ENCODE results near the gene SPDYE6. TPM values are rescaled to one million over a fixed set of nuclear protein-coding genes. Genes with fewer than 3 reads are reported as not detected.
"Not testable (repeated sequence)": the region's sequence is repeated elsewhere in the genome, so short reads cannot be mapped to it uniquely, and the experiment has no call there.

SPDYE6 gene
- total RNA-seq, 1 experiment from 2014 or later, result not detected

- DNase-seq (ENCODE audit: low spot score); in situ Hi-C loops (cut with HindIII; ENCODE audit: low sequenced_read_pairs): not testable (repeated sequence)
These were observed 13.8 kb upstream of the SPDYE6 start for GRCh38 chr7:102370038-102370437.

- in situ Hi-C loops (cut with HindIII; ENCODE audit: low sequenced_read_pairs); DNase-seq (ENCODE audit: low spot score): not testable (repeated sequence)
These were observed 9.1 kb upstream of the SPDYE6 start for GRCh38 chr7:102365390-102365789.

GRCh38 chr7:102364394-102364886 lies 8.2 kb upstream of the SPDYE6 start:
- in situ Hi-C loops (cut with HindIII; ENCODE audit: low sequenced_read_pairs); DNase-seq (ENCODE audit: low spot score): not testable (repeated sequence)

GRCh38 chr7:102363549-102364393 lies 7.5 kb upstream of the SPDYE6 start:
- in situ Hi-C loops (cut with HindIII; ENCODE audit: low sequenced_read_pairs), result not testable (repeated sequence)
- DNase-seq (ENCODE audit: low spot score), result peak; percentile 99

- DNase-seq (ENCODE audit: low spot score); in situ Hi-C loops (cut with HindIII; ENCODE audit: low sequenced_read_pairs): not testable (repeated sequence)
These were observed 9.3 kb downstream of the SPDYE6 start for GRCh38 chr7:102346983-102347382.

- in situ Hi-C loops (cut with HindIII; ENCODE audit: low sequenced_read_pairs), result not testable (repeated sequence)
- peak; percentile 35 for DNase-seq (ENCODE audit: low spot score)
These were observed 15.5 kb downstream of the SPDYE6 start for GRCh38 chr7:102340599-102341368.

- DNase-seq (ENCODE audit: low spot score); in situ Hi-C loops (cut with HindIII; ENCODE audit: low sequenced_read_pairs): not testable (repeated sequence)
These were observed 18.8 kb downstream of the SPDYE6 start for GRCh38 chr7:102337420-102337819.

- DNase-seq (ENCODE audit: low spot score); in situ Hi-C loops (cut with HindIII; ENCODE audit: low sequenced_read_pairs): not testable (repeated sequence)
These were observed 19.2 kb downstream of the SPDYE6 start for GRCh38 chr7:102337002-102337401.

- DNase-seq (ENCODE audit: low spot score); in situ Hi-C loops (cut with HindIII; ENCODE audit: low sequenced_read_pairs): not testable (repeated sequence)
These were observed 20.7 kb downstream of the SPDYE6 start for GRCh38 chr7:102335574-102335973.

GRCh38 chr7:102330666-102331460 lies 25.4 kb downstream of the SPDYE6 start:
- DNase-seq (ENCODE audit: low spot score); in situ Hi-C loops (cut with HindIII; ENCODE audit: low sequenced_read_pairs): not testable (repeated sequence)

GRCh38 chr7:102329366-102329765 lies 26.9 kb downstream of the SPDYE6 start:
- in situ Hi-C loops (cut with HindIII; ENCODE audit: low sequenced_read_pairs); DNase-seq (ENCODE audit: low spot score): not testable (repeated sequence)

GRCh38 chr7:102328863-102329262 lies 27.4 kb downstream of the SPDYE6 start:
- in situ Hi-C loops (cut with HindIII; ENCODE audit: low sequenced_read_pairs), result not testable (repeated sequence)

GRCh38 chr7:102327183-102327582 lies 29.1 kb downstream of the SPDYE6 start:
- DNase-seq (ENCODE audit: low spot score); in situ Hi-C loops (cut with HindIII; ENCODE audit: low sequenced_read_pairs): not testable (repeated sequence)

More at GRCh38 chr7:102328863-102329262, 27.4 kb downstream of the SPDYE6 start:
- not testable (repeated sequence) for DNase-seq (ENCODE audit: low spot score)

GRCh38 chr7:102326157-102326889 lies 29.9 kb downstream of the SPDYE6 start:
- no peak for DNase-seq (ENCODE audit: low spot score)
- in situ Hi-C loops (cut with HindIII; ENCODE audit: low sequenced_read_pairs), result no loop called here

GRCh38 chr7:102325106-102325505 lies 31.1 kb downstream of the SPDYE6 start:
- in situ Hi-C loops (cut with HindIII; ENCODE audit: low sequenced_read_pairs); DNase-seq (ENCODE audit: low spot score): not testable (repeated sequence)

GRCh38 chr7:102323914-102324195 lies 32.4 kb downstream of the SPDYE6 start:
- no peak for DNase-seq (ENCODE audit: low spot score)

GRCh38 chr7:102322202-102322715 lies 34.0 kb downstream of the SPDYE6 start:
- in situ Hi-C loops (cut with HindIII; ENCODE audit: low sequenced_read_pairs), result no loop called here
- no peak for DNase-seq (ENCODE audit: low spot score)

More at GRCh38 chr7:102323914-102324195, 32.4 kb downstream of the SPDYE6 start:
- in situ Hi-C loops (cut with HindIII; ENCODE audit: low sequenced_read_pairs), result no loop called here
